ENCODE results near the gene PLEKHG5.

DNA sequence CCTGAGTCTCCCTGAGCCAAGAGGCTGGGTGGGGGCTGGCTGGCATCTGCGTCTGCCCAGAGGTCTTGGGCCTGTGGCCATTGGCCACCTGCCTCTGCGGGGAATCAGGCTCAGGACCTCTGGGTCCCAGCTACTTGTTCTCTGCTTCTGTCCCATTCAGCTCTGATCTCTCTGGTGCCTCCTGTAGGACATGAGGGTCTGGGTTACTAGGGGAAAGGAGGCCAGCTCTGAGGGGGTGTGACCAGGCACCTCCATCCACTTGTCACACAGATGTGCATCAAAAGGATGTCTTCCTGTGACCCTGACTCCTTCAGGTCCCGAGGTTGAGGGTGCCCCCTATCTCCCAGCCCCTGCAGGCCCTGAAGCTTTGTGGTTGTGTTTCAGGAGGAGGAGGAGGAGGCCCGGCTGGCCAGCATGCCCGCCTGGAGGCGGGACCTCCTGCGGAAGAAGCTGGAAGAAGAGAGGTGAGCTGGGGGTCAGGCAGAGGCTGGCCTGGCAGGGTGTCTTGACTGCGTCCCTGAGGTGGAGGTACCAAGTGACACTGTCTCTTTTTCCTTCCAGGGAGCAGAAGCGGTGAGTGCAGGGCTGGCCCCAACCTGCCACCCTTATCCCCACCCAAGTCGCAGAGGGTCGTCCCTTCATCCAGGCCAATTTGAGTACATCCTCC, 34.5 kb downstream of the PLEKHG5 start:
- no peak for TF ChIP-seq POLR2A (IDR thresholded peaks at IDR 0.05; ENCODE audit: low read depth)
- no peak for TF ChIP-seq POLR2AphosphoS5 (IDR thresholded peaks at IDR 0.05)
- TF ChIP-seq, protein P1, sequence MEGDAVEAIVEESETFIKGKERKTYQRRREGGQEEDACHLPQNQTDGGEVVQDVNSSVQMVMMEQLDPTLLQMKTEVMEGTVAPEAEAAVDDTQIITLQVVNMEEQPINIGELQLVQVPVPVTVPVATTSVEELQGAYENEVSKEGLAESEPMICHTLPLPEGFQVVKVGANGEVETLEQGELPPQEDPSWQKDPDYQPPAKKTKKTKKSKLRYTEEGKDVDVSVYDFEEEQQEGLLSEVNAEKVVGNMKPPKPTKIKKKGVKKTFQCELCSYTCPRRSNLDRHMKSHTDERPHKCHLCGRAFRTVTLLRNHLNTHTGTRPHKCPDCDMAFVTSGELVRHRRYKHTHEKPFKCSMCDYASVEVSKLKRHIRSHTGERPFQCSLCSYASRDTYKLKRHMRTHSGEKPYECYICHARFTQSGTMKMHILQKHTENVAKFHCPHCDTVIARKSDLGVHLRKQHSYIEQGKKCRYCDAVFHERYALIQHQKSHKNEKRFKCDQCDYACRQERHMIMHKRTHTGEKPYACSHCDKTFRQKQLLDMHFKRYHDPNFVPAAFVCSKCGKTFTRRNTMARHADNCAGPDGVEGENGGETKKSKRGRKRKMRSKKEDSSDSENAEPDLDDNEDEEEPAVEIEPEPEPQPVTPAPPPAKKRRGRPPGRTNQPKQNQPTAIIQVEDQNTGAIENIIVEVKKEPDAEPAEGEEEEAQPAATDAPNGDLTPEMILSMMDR (IDR thresholded peaks at IDR 0.05) = no peak
